GM21737 (cell line): ENCODE measurements around the gene TSKU.

Experiments used
- ATAC-seq: cut with Tn5 transposase; IDR thresholded peaks from one replicate; pipeline ENCODE4 v1.9.1; 2021; ENCODE audit warnings: mild to moderate bottlenecking, moderate library complexity; ENCODE audit not compliant: unreplicated experiment

Gene TSKU

GRCh38 chr11:76844511-76844910 lies 61.4 kb downstream of the TSKU start:
- ATAC-seq: no peak

- no peak for ATAC-seq
Observed at GRCh38 chr11:76845069-76845468, 61.9 kb downstream of the TSKU start.

GRCh38 chr11:76846441-76846840 lies 63.3 kb downstream of the TSKU start:
- no peak for ATAC-seq
